Measurements from ENCODE around the gene NPIPA8. TPM values are rescaled to one million over a fixed set of nuclear protein-coding genes. Genes with fewer than 3 reads are reported as not detected.
"Not testable (repeated sequence)": the region's sequence is repeated elsewhere in the genome, so short reads cannot be mapped to it uniquely, and the experiment has no call there.

NPIPA8 gene
- total RNA-seq, 1 experiment from 2014 or later = 0.70 TPM

- BruUV-seq (replicated peaks); intact Hi-C loops (cut with micrococcal nuclease; ENCODE audit: unreplicated experiment); H3K9me3 ChIP-seq; H3K36me3 Mint-ChIP-seq (ENCODE audit: insufficient read depth, unreplicated experiment); H3K27ac Mint-ChIP-seq (ENCODE audit: unreplicated experiment); POLR2A ChIA-PET; CTCF ChIA-PET; DNase-seq; H3K27me3 ChIP-seq (replicated peaks; ENCODE audit: control insufficient read depth, insufficient read depth, low read length); H3K4me3 Mint-ChIP-seq (ENCODE audit: unreplicated experiment); H3K4me1 Mint-ChIP-seq (ENCODE audit: low read depth, unreplicated experiment); H3K4me3 ChIP-seq (ENCODE audit: low read depth, low read length); H3K4me1 ChIP-seq; H3K9me3 Mint-ChIP-seq (ENCODE audit: unreplicated experiment); H3K36me3 ChIP-seq (ENCODE audit: control insufficient read depth, insufficient read depth, low read length); H3K27me3 Mint-ChIP-seq (ENCODE audit: insufficient read depth, unreplicated experiment): not testable (repeated sequence)
These were observed 30.5 kb downstream of the NPIPA8 start for GRCh38 chr16:18306066-18306465.

DNA sequence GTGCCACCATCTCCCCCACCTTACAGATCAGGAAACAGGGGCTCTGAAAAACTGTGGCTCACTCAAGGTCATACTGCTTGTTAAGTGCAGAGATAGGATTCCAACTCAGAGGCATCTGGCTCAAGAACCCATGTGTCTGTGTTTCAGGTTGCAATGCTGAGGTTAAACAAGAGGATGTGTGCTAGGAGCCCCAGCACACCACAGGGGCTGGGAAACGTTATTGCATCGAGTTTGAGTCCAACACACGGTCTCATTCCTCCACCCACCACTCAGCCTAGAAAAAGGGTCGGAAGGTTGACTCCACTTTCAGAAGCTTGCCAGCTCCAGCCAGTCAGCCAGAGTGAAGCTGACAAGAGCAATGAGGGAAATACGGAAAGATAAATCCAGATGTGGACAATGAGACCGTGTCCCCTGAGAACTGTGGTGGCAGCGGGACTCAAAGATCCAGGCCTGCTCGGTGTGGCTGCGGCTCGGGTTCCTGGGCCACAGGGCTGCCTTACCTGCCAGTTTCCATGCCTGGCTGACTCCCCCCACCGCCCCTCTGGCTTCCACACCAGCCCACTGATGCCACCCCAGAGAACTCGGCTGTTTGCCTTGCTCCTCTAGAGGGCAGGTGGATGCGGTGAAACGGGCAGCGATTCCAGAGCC, 33.4 kb downstream of the NPIPA8 start:
- intact Hi-C loops (cut with micrococcal nuclease; ENCODE audit: unreplicated experiment); H3K9me3 Mint-ChIP-seq (ENCODE audit: unreplicated experiment); H3K4me1 ChIP-seq; H3K4me3 Mint-ChIP-seq (ENCODE audit: unreplicated experiment); H3K36me3 Mint-ChIP-seq (ENCODE audit: insufficient read depth, unreplicated experiment); CTCF ChIA-PET; POLR2A ChIA-PET; BruUV-seq (replicated peaks); H3K36me3 ChIP-seq (ENCODE audit: control insufficient read depth, insufficient read depth, low read length); H3K27me3 ChIP-seq (replicated peaks; ENCODE audit: control insufficient read depth, insufficient read depth, low read length); DNase-seq; H3K9me3 ChIP-seq; H3K4me3 ChIP-seq (ENCODE audit: low read depth, low read length); H3K27ac Mint-ChIP-seq (ENCODE audit: unreplicated experiment); H3K4me1 Mint-ChIP-seq (ENCODE audit: low read depth, unreplicated experiment); H3K27me3 Mint-ChIP-seq (ENCODE audit: insufficient read depth, unreplicated experiment): not testable (repeated sequence)

GRCh38 chr16:18297714-18298113, 38.8 kb downstream of the NPIPA8 start:
- H3K36me3 Mint-ChIP-seq (ENCODE audit: insufficient read depth, unreplicated experiment); H3K27ac Mint-ChIP-seq (ENCODE audit: unreplicated experiment); H3K4me3 ChIP-seq (ENCODE audit: low read depth, low read length); H3K9me3 Mint-ChIP-seq (ENCODE audit: unreplicated experiment); intact Hi-C loops (cut with micrococcal nuclease; ENCODE audit: unreplicated experiment); H3K9me3 ChIP-seq; DNase-seq; H3K4me3 Mint-ChIP-seq (ENCODE audit: unreplicated experiment); BruUV-seq (replicated peaks); H3K27me3 Mint-ChIP-seq (ENCODE audit: insufficient read depth, unreplicated experiment); CTCF ChIA-PET; POLR2A ChIA-PET; H3K4me1 Mint-ChIP-seq (ENCODE audit: low read depth, unreplicated experiment); H3K4me1 ChIP-seq; H3K36me3 ChIP-seq (ENCODE audit: control insufficient read depth, insufficient read depth, low read length); H3K27me3 ChIP-seq (replicated peaks; ENCODE audit: control insufficient read depth, insufficient read depth, low read length): not testable (repeated sequence)

DNA sequence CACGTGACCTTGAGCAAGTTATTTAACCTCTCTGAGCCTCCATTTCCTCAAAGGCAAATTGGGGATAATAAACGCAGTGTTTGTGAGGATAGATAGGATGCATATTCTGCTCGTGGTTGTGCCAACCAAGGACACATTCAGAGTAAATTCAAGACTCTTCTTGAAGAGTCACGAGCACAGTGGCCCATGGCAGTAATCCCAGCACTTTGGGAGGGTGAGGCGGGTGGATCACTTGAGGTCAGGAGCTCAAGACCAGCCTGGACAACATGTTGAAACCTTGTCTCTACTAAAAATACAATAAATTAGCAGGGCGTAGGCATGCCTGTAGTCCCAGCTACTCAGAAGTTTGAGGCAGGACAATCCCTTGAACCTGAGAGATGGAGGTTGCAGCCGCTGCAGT, 39.6 kb downstream of the NPIPA8 start:
- CTCF ChIA-PET; H3K4me3 ChIP-seq (ENCODE audit: low read depth, low read length); H3K4me1 ChIP-seq; H3K36me3 Mint-ChIP-seq (ENCODE audit: insufficient read depth, unreplicated experiment); H3K9me3 ChIP-seq; H3K4me3 Mint-ChIP-seq (ENCODE audit: unreplicated experiment); POLR2A ChIA-PET; H3K27ac Mint-ChIP-seq (ENCODE audit: unreplicated experiment); intact Hi-C loops (cut with micrococcal nuclease; ENCODE audit: unreplicated experiment); H3K4me1 Mint-ChIP-seq (ENCODE audit: low read depth, unreplicated experiment); H3K9me3 Mint-ChIP-seq (ENCODE audit: unreplicated experiment); H3K27me3 ChIP-seq (replicated peaks; ENCODE audit: control insufficient read depth, insufficient read depth, low read length); DNase-seq; H3K36me3 ChIP-seq (ENCODE audit: control insufficient read depth, insufficient read depth, low read length); BruUV-seq (replicated peaks); H3K27me3 Mint-ChIP-seq (ENCODE audit: insufficient read depth, unreplicated experiment): not testable (repeated sequence)

GRCh38 chr16:18294371-18294770, 42.2 kb downstream of the NPIPA8 start:
- H3K27me3 Mint-ChIP-seq (ENCODE audit: insufficient read depth, unreplicated experiment); H3K9me3 Mint-ChIP-seq (ENCODE audit: unreplicated experiment); H3K4me3 ChIP-seq (ENCODE audit: low read depth, low read length); H3K27me3 ChIP-seq (replicated peaks; ENCODE audit: control insufficient read depth, insufficient read depth, low read length); H3K9me3 ChIP-seq; BruUV-seq (replicated peaks); H3K27ac Mint-ChIP-seq (ENCODE audit: unreplicated experiment); H3K4me3 Mint-ChIP-seq (ENCODE audit: unreplicated experiment); H3K36me3 Mint-ChIP-seq (ENCODE audit: insufficient read depth, unreplicated experiment); CTCF ChIA-PET; H3K36me3 ChIP-seq (ENCODE audit: control insufficient read depth, insufficient read depth, low read length); H3K4me1 Mint-ChIP-seq (ENCODE audit: low read depth, unreplicated experiment); POLR2A ChIA-PET; H3K4me1 ChIP-seq; DNase-seq; intact Hi-C loops (cut with micrococcal nuclease; ENCODE audit: unreplicated experiment): not testable (repeated sequence)

DNA sequence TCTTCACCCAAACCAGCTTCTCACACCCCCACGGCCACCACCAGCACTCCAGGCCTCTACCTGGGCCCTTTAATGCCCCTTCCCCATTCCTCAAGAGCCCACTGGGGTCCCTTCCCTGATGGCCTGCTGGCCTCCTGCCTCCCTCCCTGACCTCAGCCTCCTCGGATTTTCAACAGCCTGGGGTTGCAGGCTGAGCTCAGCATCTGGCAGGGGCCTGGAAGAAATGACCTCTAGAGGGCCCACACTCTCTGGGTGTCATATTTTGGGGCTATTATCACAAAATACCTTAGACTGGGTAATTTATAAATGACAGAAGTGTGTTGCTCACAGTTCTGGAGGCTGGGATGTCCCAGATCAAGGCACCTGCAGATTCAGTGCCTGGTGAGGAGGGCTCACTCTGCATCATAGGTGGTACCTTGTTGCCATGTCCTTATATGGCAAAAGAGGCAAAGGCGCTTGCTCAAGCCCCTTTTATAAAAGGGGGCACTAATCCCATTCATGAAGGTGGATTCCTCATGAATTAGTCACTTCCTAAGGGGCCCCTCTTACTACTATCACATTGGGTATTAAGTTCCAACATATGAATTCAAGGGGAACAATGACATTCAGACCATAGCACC, 43.1 kb downstream of the NPIPA8 start:
- not testable (repeated sequence) for H3K36me3 Mint-ChIP-seq (ENCODE audit: insufficient read depth, unreplicated experiment); H3K36me3 ChIP-seq (ENCODE audit: control insufficient read depth, insufficient read depth, low read length)

DNA sequence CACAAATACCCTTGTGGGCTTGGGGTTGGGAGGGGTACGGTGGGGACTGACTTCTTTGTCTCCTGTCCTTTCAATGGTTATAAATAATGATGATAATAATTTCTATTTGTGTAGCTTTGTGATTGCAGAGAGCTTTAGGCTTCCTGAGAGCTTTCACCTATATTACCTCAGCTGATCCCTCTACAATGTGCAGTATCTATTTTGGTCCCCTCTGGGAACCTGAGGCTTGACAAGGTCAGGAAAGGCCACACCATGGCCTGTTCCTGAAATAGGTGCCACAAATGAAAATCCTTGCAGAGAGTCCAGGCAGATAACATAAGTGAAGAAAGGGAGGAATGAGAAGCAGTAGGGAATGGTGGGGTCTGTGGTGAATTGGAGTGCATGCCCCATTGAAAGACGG, 45.6 kb downstream of the NPIPA8 start:
- H3K4me1 ChIP-seq; H3K27me3 ChIP-seq (replicated peaks; ENCODE audit: control insufficient read depth, insufficient read depth, low read length); H3K9me3 Mint-ChIP-seq (ENCODE audit: unreplicated experiment); H3K27ac Mint-ChIP-seq (ENCODE audit: unreplicated experiment); BruUV-seq (replicated peaks); H3K36me3 Mint-ChIP-seq (ENCODE audit: insufficient read depth, unreplicated experiment); DNase-seq; H3K4me1 Mint-ChIP-seq (ENCODE audit: low read depth, unreplicated experiment); CTCF ChIA-PET; H3K4me3 ChIP-seq (ENCODE audit: low read depth, low read length); POLR2A ChIA-PET; H3K4me3 Mint-ChIP-seq (ENCODE audit: unreplicated experiment); H3K27me3 Mint-ChIP-seq (ENCODE audit: insufficient read depth, unreplicated experiment); intact Hi-C loops (cut with micrococcal nuclease; ENCODE audit: unreplicated experiment); H3K36me3 ChIP-seq (ENCODE audit: control insufficient read depth, insufficient read depth, low read length); H3K9me3 ChIP-seq: not testable (repeated sequence)

More for the DNA sequence above, 43.1 kb downstream of the NPIPA8 start:
- POLR2A ChIA-PET; H3K4me3 ChIP-seq (ENCODE audit: low read depth, low read length); H3K4me1 Mint-ChIP-seq (ENCODE audit: low read depth, unreplicated experiment); H3K27me3 ChIP-seq (replicated peaks; ENCODE audit: control insufficient read depth, insufficient read depth, low read length); intact Hi-C loops (cut with micrococcal nuclease; ENCODE audit: unreplicated experiment); H3K4me1 ChIP-seq; H3K9me3 ChIP-seq; DNase-seq; H3K9me3 Mint-ChIP-seq (ENCODE audit: unreplicated experiment); CTCF ChIA-PET; H3K27ac Mint-ChIP-seq (ENCODE audit: unreplicated experiment); H3K27me3 Mint-ChIP-seq (ENCODE audit: insufficient read depth, unreplicated experiment); BruUV-seq (replicated peaks); H3K4me3 Mint-ChIP-seq (ENCODE audit: unreplicated experiment): not testable (repeated sequence)

All from Caco-2 (cell line).